Testis (tissue), 3 donors: ENCODE results near the gene NKAIN4. TPM values are rescaled to one million over a fixed set of nuclear protein-coding genes. Genes with fewer than 3 reads are reported as not detected.

Experiments used
- DNase-seq: peaks from one replicate; pipeline ENCODE4 v3.0.0-alpha.2; 2019
- H3K27ac ChIP-seq, 2 donors: fragments of 200-600 bp; sonication (generic); one replicate each; pipeline ENCODE4 v1.5.1; 2019
- H3K27me3 ChIP-seq: fragments of 200-600 bp; sonication (generic); one replicate; pipeline ENCODE4 v1.5.1; 2019
- H3K36me3 ChIP-seq: fragments of 200-600 bp; sonication (generic); one replicate; pipeline ENCODE4 v1.5.1; 2017; ENCODE audit warnings: low read depth; ENCODE audit errors: missing control alignments
- H3K4me1 ChIP-seq: fragments of 200-600 bp; sonication (generic); one replicate; pipeline ENCODE4 v1.5.1; 2019
- H3K4me3 ChIP-seq, 2 donors: fragments of 200-600 bp; sonication (generic); one replicate each; pipeline ENCODE4 v1.5.1; 2017 to 2019
- H3K9me3 ChIP-seq: fragments of 200-600 bp; sonication (generic); one replicate; pipeline ENCODE4 v1.5.1; 2017
- POLR2A ChIP-seq: fragments of 450-650 bp; IDR thresholded peaks from one replicate; pipeline ENCODE4 v1.6.1; 2017; ENCODE audit warnings: antibody characterized with exemption, mild to moderate bottlenecking, moderate library complexity
- WGBS, 2 donors: methylation state at CpG; one replicate each; pipeline ENCODE4 v1.1.5; 2018; 5-methylcytosine and 5-hydroxymethylcytosine counted together
- intact Hi-C: fragments of 100-400 bp; cut with DNase I; formaldehyde crosslinking; loops from one replicate; pipeline ENCODE4 v1.15.1; 2023; ENCODE audit warnings: low total_unique reads
- polyA plus RNA-seq: library from polyadenylated mRNA; stranded (reverse); fragments of 350-450 nt; fragmentation: Illumina TruSeq; extraction: RNeasy Lipid Tissue Mini Kit (QIAGEN cat#74804); gene quantifications from one replicate; pipeline ENCODE4 v1.2.3, GENCODE V29; 2014; ENCODE audit warnings: low read depth, low replicate concordance; ENCODE audit not compliant: insufficient read depth
- total RNA-seq, 2 donors: library from RNA; depleted of rRNA; stranded (reverse); fragments of >200 nt; gene quantifications; one replicate each; pipeline ENCODE4 v1.2.3, GENCODE V29; 2016
- TF ChIP-seq, protein P1 (sequence below), 3 experiments: fragments of 450-650 bp in 2 of 3; fragments of 200-600 bp in 1 of 3; sonication (generic) in 1 of 3; IDR thresholded peaks; one replicate each; pipeline ENCODE4 v1.5.1; 2016 to 2019; ENCODE audit warnings: antibody characterized with exemption in 3 of 3, mild to moderate bottlenecking in 2 of 3, moderate library complexity in 1 of 3

The NKAIN4 gene
- total and polyA plus RNA-seq, 3 donors from 2014 or later, result 3.9 to 6.0 (median 4.7) TPM

DNA sequence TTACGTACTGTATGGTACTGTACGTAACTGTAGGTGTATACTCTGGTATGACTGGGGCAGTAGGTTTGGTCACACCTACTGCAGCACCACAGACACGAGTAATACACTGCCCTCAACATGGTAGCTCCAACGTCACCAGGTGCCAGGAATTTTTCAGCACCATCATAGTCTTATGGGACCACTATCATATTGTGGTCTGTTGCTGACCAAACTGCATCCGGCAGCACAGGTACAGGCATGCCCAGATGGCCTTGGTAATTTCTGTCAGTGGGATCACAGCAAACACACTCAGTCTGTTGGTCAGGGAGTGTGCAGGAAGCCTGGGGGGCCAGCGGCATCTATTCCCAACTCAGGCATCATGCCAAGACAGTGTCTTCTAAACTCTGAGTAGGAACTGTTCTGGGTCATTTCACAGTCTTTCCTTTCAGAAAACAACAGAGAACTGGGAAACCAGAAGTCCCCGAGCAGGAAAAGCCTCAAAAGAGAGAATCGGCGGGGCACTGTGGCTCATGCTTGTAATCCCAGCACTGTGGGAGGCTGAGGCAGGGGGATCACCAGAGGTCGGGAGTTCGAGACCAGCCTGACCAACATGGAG, 44.2 kb downstream of the NKAIN4 start:
- intact Hi-C loops, result no loop called here
- H3K4me1 ChIP-seq, result peaks cover 16% of the 10 kb centered on the region
- WGBS, 2 donors, result 76 to 85% methylated on average over 11 of the region's 11 CpGs

DNA sequence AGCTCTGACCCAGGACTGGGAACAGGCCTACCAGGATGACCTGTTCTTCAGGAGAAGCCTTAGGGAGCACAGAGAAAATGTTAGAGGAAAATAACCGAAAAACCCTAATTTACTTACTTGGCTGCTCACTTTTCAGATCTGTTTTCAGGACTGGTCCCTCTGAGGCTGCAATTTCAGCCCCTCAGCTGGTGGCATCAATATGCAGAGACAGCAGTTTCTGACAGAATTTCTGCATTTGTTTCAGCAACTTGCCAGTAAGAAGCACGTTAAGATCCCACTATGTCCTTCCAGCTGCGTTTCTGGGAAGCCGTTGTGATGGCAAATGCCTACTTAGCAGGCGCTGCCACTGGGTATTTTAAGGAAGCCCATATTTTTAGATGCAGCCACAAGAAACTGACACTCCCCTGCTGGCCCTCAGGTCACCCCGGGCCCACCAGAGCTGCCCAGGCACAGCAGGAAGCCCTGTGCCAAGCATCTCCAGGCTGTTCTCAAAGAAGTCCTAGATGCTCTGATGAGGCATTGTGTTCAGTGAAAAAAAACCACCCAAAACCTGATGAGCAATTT, 45.8 kb downstream of the NKAIN4 start:
- WGBS, 2 donors, result 70 to 87% methylated on average over 5 to 6 of the region's 6 CpGs
- peaks cover 7% of the 10 kb centered on the region for H3K4me1 ChIP-seq

More for the DNA sequence above, 44.2 kb downstream of the NKAIN4 start:
- DNase-seq, result no peak
- no peaks in the 10 kb centered on the region for H3K9me3 ChIP-seq
- H3K27ac ChIP-seq, result no peak overlapping the region
- no peaks in the 10 kb centered on the region for H3K36me3 ChIP-seq
- H3K27me3 ChIP-seq, result no peaks in the 10 kb centered on the region
- TF ChIP-seq POLR2A, result no peak
- TF ChIP-seq, protein P1, sequence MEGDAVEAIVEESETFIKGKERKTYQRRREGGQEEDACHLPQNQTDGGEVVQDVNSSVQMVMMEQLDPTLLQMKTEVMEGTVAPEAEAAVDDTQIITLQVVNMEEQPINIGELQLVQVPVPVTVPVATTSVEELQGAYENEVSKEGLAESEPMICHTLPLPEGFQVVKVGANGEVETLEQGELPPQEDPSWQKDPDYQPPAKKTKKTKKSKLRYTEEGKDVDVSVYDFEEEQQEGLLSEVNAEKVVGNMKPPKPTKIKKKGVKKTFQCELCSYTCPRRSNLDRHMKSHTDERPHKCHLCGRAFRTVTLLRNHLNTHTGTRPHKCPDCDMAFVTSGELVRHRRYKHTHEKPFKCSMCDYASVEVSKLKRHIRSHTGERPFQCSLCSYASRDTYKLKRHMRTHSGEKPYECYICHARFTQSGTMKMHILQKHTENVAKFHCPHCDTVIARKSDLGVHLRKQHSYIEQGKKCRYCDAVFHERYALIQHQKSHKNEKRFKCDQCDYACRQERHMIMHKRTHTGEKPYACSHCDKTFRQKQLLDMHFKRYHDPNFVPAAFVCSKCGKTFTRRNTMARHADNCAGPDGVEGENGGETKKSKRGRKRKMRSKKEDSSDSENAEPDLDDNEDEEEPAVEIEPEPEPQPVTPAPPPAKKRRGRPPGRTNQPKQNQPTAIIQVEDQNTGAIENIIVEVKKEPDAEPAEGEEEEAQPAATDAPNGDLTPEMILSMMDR (IDR thresholded peaks at IDR 0.05), result no peak
- no peak overlapping the region for H3K4me3 ChIP-seq

DNA sequence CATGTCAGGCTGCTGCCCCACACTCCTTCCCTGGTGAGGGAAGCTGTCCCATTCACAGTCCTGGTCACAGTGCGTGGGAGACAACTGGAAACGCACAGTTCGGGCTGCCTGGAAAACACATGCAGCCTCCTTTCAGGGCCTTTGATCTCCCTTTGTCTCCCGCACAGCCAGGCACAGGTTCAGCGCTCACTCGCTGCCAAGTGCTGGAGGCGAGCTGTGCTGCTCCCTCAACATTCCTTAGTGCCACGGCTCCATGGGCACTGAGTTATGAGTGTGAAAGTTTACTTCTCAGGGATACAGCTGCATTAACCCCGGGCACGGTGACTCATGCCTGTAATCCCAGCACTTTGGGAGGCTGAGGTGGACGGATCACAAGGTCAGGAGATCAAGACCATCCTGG, 47.4 kb downstream of the NKAIN4 start:
- peaks cover 7% of the 10 kb centered on the region for H3K4me1 ChIP-seq
- DNase-seq, result peak; percentile 50

More for the DNA sequence above, 45.8 kb downstream of the NKAIN4 start:
- intact Hi-C loops, result no loop called here
- no peak for DNase-seq
- Histone ChIP-seq H3K36me3 (no peaks in the 10 kb centered on the region), H3K27ac (no peak overlapping the region), H3K27me3 (no peaks in the 10 kb centered on the region), H3K9me3 (no peaks in the 10 kb centered on the region), H3K4me3 (no peak overlapping the region)
- TF ChIP-seq, protein P1 (IDR thresholded peaks at IDR 0.05), result no peak
- TF ChIP-seq POLR2A, result no peak

DNA sequence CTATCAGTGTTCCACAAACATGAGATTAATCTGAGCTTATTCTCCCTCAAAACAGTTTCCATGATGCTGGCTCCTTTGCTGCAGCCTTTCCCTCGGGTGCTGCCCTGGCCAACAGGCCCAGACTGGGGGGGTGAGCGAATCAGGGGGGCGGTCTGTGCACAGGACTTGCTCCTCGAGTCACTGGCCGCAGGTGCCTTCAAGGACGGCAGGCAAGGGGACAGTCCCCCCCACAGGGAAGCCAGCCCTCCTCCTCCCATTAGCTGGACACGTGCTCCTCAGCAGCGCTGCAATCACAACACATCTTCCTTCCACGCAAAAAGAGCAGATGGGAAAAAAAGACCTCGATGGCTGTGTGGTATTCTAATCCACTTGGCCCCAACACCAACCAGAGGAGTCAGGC, 48.4 kb downstream of the NKAIN4 start:
- TF ChIP-seq, protein P1 (IDR thresholded peaks at IDR 0.05), result no peak
- TF ChIP-seq POLR2A, result no peak
- no peaks in the 10 kb centered on the region for H3K9me3 ChIP-seq
- no peak overlapping the region for H3K27ac ChIP-seq
- no peaks in the 10 kb centered on the region for H3K36me3 ChIP-seq
- H3K27me3 ChIP-seq, result no peaks in the 10 kb centered on the region
- 83 to 86% methylated on average over 8 to 10 of the region's 10 CpGs for WGBS, 2 donors
- peaks cover 7% of the 10 kb centered on the region for H3K4me1 ChIP-seq
- intact Hi-C loops, result no loop called here
- H3K4me3 ChIP-seq, result no peak overlapping the region
- no peak for DNase-seq

More for the DNA sequence above, 47.4 kb downstream of the NKAIN4 start:
- H3K27ac ChIP-seq, result no peak overlapping the region
- no peaks in the 10 kb centered on the region for H3K9me3 ChIP-seq
- intact Hi-C loops, result no loop called here
- 61 to 62% methylated on average over 11 of the region's 11 CpGs for WGBS, 2 donors
- H3K27me3 ChIP-seq, result no peaks in the 10 kb centered on the region
- H3K36me3 ChIP-seq, result no peaks in the 10 kb centered on the region
- TF ChIP-seq POLR2A, result no peak
- TF ChIP-seq, protein P1 (IDR thresholded peaks at IDR 0.05), result no peak
- H3K4me3 ChIP-seq, result no peak overlapping the region

DNA sequence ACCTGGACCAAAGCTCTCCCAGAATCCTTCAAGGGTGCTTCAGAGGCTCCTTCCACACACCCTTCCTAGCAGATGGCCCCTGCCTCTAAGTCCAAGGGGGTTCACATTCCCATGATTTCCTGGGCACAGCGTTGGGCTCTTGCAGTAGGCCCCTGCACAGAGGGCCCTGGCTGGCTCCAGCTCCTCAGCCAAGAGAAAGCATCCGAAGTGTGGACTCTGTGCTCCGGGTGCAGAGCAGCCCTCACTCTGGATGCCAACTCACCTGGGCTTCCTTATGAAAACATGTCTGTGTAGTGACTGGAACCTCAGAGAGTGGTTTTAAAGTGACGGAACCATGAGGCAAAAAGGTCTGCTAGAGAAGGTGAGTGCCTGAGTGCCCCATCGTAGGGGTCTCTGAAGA, 49.9 kb downstream of the NKAIN4 start:
- H3K4me3 ChIP-seq, result no peak overlapping the region
- no peak for DNase-seq
- intact Hi-C loops, result no loop called here
- H3K4me1 ChIP-seq, result peaks cover 7% of the 10 kb centered on the region
- TF ChIP-seq, protein P1 (IDR thresholded peaks at IDR 0.05), result no peak
- TF ChIP-seq POLR2A, result no peak
- H3K36me3 ChIP-seq, result no peaks in the 10 kb centered on the region
- no peak overlapping the region for H3K27ac ChIP-seq
- no peaks in the 10 kb centered on the region for H3K9me3 ChIP-seq
- 80 to 91% methylated on average over 1 to 5 of the region's 5 CpGs for WGBS, 2 donors
- H3K27me3 ChIP-seq, result no peaks in the 10 kb centered on the region
